NCI-H345 (cell line): ENCODE results near the gene TMEM184A.
A peak's percentile ranks its signal among the peaks of the same experiment; 100 is the strongest.

Experiments used
- DNase-seq: peaks from one replicate; lab custom pipeline; 2025; lab: John Stamatoyannopoulos, UW

The TMEM184A gene

GRCh38 chr7:1555813-1556543 is at the start of gene TMEM184A:
TMEM184A (minus strand) TSS chr7:1556205; CDS start chr7:1555484, 721 bp downstream.
- peak; percentile 92 for DNase-seq

DNA sequence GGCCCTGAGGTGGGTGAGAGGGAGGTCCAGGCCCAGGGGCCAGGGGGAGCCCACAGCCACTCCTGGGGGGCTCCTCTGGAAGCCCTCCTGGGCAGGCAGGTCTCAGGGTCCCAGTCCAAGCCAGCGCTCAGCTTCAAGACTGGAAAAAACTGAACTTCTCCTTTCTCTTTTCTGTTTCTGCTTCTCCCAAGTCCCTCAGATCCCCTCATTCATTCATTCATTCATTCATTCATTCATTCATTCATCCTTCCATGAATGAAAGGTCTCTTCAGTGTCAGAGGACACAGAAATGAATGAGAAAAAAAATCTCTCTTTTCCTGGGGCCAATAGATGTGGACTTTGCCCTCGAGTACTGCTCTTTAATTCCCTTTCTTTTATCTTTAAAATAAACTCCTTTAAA is 48.4 kb upstream of the TMEM184A start:
- no peak for DNase-seq

DNA sequence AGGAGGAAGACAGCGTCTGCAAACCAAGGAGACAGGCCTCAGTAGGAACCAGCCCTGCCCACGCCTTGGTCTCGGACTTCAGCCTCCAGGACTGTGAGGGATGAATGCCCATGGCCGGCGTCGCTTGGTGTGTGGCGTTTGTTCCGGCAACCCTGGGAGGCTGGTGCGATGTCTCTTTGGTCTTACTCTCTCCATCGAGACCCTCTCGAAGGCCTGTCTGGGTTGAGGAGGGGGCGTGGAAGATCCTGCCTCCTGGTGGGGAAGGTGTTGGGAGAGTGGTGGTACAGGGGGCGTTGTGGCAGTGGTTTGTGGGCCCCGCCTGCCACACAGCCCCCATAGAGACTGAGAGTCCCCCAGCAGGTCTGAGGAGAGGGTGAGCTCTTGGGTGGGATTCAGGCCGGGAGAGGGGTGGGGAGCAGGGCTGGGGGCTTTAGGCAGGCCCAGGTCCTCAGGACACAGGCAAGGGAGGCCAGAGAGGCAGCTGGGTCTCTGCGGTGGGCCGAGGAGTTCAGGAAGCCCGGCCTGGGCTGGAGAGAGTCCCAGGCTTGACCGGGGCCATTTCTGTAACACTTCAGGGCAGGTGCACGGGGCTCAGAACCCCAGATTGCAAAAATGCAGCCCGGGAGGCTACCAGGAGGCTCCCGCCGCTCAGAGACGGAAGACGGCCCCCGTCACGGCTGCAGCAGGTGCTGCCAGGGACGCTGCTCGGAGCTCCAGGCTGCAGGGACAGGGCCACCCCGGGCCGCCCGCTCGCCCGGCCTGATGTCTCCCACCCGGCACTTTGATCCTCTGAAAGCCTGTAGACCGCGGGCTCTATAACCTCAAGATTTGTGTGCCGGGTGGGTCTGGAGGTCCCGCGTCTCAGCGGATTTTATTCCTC is 47.6 kb upstream of the TMEM184A start:
- no peak for DNase-seq

GRCh38 chr7:1602386-1602785 is 46.4 kb upstream of the TMEM184A start:
- DNase-seq = no peak

DNA sequence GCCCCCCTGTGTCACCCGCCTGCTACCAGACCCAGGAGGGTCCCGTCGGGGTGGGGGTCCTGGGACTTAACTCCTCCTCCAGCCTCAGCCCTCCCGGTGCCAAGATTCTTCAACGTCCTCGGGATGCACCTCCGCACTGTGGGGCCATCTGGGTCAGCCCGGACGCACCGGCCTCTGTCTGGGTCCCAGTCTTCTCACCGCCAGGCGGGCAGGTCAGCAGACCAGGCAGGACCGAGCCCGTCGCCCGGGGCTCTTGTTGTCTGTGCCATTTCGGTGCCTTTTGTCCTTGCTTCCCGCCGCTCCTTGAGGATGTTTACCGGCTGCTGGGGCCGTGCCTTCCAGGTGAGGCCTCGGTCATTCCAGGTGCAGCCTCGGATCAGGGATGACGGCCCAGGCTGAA is 46.0 kb upstream of the TMEM184A start:
- no peak for DNase-seq

DNA sequence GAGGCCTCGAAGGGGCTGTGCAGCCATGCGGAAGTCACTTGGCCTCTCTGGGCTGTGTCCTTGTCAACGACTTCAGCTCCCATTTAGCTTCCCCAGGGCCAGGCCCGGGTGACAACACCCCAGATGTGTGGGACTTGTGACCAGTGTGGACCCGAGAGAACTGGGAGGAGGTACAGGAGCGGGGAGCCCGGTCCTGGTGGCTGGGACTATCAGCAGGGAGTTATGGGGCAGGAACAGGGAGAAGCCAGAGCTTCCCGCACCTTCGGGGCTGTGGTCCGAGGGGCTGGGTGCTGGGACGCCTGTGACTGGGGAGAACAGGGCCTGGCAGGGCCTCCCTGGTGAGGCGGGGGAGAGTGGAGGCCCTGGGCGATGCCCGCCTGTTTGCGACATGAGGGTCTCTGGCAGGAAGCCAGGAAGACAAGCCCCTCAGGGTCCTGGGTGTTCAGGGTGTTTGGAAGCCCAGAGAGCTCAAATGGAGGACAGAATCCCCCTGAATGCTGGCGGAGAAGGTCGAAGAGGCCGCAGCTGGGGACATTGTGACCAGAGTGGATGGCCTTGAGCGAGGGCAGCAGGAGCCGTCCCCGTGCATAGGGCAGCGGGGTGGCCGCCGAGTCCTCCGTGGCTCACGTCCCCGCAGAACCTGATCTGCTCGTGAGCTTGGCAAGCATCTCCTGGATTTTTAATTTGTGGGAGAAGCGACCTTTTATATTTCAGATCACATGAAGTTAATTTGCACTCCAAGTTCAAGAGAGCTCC is 43.8 kb upstream of the TMEM184A start:
- no peak for DNase-seq

GRCh38 chr7:1598961-1599639 is 43.1 kb upstream of the TMEM184A start:
- no peak for DNase-seq

- DNase-seq = no peak
Measured at GRCh38 chr7:1598286-1598685, 42.3 kb upstream of the TMEM184A start.

DNA sequence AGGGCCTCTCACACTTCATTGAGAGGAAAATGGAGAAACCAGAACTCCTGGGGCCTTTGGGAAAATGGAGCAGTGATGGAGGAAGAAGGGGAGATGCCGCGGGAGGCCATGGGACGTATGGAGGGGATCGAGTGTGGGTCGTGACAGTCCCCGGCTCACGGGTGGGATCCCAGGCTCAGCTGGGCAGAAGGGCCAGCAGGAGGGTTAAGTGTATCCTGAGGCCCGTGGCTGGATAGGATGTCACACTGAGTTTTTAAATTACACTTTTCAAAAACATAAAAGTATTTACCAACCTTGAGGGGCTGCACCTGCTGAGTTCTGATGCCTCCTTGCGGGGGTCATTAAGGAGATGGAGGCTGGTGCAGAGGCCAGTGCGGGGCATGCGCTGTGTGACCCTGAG is 41.8 kb upstream of the TMEM184A start:
- no peak for DNase-seq

GRCh38 chr7:1597066-1597760 is 41.2 kb upstream of the TMEM184A start:
- DNase-seq = no peak

DNA sequence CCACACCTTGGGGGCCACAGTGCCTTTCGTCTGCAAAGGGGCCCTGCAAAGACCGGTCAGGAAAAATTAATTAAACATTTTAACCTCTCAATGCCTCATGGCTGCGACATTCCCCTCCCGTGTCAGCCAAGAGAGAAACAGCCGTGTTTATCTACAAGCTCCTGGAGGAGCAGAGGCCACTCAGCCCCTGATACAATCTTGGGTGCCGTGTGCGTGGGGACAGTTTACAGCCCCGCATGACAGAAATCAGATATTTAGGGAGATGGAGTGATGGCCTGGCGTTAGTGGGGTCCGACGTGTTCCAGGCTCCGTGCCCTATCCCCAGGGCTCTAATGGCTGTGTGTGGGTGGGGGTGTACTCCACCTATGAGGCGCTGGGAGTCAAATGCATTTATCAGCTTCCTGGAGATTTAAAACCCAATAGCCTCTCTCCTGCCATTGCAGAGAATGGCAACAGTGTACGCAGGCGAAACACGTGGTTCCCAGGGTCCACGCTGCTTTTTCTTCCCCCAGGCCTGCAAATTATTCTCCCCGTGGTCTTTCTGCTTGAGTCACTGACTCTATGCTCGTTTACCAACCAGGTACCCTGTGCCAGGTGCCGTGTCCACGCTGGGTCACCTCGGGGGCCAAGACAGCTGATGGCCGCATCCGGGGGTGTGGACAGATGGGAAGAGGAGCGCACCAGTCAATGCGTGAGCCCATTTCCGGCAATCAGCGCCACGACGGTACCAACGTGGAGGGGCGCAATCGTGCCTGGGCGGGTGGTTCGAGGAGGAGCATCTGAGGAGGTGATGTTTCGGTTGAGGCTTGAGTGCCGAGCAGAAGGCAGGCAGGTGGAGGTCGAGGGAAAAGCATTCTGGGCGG is 40.4 kb upstream of the TMEM184A start:
- no peak for DNase-seq

DNA sequence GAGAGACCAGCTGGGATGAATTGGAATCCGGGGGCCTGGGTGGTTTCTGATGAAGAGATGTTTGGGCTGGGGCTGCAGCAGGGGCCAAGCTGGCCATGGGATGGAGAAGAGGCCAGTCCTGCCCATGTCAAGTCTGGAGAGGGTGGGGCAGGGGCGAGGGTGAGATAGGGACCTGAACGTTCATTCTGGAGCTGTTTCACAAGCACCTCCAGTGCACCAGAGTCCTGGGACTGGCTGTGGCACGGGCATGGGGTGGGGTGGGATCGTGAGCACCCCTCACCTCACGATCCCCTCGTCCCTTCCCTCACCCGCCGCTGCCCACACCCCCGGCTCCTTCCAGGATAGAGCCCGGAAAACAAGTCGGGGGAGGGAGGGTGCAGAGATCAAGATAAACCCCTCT is 39.6 kb upstream of the TMEM184A start:
- DNase-seq = no peak

- DNase-seq = no peak
Measured at GRCh38 chr7:1595027-1595426, 39.0 kb upstream of the TMEM184A start.

- DNase-seq = no peak
Measured at GRCh38 chr7:1593904-1594421, 38.0 kb upstream of the TMEM184A start.

- no peak for DNase-seq
Measured at GRCh38 chr7:1593091-1593866, 37.3 kb upstream of the TMEM184A start.

- DNase-seq = no peak
Measured at GRCh38 chr7:1592299-1592871, 36.4 kb upstream of the TMEM184A start.

- no peak for DNase-seq
Measured at GRCh38 chr7:1591876-1592275, 35.9 kb upstream of the TMEM184A start.

DNA sequence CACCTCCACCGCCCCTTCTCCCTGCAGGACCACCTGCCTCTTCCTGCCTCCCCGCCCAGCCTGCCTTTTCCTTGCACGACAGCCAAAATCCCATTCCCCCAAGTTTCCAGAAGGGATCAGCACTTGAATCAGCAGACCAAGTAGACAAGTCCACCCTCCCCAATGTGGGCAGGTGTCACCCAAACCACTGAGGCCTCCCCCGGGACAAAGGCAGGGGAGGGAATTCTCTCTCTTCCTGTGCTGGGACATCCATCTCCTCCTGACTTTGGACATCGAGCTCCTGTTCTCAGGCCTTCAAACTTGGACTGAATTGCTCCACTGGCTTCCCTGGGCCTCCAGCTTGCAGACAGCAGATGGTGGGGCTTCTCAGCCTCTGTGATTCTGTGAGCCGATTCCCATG is 35.4 kb upstream of the TMEM184A start:
- no peak for DNase-seq

DNA sequence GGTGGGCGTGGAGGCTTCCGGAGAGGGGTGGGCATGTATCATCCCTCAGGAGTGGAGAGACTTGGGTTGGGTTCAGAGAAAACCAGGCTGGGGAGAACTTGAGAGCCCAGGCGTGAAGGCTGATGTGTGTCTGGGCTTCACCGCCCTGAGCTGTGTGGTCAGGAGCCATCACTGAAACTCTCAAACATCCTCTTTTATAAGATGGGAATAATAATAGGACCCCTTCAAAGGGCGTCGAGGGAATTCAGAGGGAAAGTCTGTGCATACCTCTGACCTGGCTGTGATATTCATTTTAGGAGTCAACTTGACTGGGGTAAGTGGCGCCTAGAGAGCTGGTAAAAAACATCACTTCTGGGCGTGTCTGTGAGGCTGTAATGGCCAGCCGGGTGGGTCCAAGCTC is 34.9 kb upstream of the TMEM184A start:
- no peak for DNase-seq
